ENCODE data around the gene RTEL1.

Gene RTEL1

DNA sequence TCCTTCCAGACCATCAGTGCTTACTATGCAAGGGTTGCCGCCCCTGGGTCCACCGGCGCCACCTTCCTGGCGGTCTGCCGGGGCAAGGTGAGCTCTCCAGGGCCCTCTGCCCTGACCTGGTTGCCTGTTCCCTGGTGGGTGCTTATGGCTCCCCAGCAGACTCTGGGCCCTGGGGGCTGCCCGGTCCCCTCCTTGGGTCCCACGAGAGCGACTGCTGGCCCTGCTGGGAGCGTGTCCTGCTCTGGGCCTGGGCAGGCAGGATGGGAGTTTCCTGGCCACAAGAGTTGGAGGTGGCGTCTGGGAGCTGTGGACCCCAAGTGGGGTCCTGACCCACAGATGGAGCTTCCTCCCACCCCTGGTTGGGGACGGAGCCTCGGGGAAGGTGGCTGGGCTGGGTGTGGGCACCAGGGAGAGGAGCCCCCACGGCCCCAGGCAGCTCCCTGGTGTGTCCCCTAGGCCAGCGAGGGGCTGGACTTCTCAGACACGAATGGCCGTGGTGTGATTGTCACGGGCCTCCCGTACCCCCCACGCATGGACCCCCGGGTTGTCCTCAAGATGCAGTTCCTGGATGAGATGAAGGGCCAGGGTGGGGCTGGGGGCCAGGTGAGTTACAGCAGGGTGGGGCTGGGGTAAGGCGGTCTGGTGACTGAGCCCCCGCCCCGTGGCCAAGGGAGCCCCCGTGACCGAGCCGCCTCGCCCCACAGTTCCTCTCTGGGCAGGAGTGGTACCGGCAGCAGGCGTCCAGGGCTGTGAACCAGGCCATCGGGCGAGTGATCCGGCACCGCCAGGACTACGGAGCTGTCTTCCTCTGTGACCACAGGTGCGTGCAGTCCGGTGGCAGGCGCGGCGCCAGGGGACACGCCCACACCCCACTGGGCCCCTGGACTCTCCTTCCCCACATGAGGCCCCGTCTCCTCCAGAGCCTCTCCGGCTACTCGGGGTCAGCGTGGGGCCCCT, 31.2 kb downstream of the RTEL1 start:
- DNase-seq (ENCODE audit: low spot score): no peak

DNA sequence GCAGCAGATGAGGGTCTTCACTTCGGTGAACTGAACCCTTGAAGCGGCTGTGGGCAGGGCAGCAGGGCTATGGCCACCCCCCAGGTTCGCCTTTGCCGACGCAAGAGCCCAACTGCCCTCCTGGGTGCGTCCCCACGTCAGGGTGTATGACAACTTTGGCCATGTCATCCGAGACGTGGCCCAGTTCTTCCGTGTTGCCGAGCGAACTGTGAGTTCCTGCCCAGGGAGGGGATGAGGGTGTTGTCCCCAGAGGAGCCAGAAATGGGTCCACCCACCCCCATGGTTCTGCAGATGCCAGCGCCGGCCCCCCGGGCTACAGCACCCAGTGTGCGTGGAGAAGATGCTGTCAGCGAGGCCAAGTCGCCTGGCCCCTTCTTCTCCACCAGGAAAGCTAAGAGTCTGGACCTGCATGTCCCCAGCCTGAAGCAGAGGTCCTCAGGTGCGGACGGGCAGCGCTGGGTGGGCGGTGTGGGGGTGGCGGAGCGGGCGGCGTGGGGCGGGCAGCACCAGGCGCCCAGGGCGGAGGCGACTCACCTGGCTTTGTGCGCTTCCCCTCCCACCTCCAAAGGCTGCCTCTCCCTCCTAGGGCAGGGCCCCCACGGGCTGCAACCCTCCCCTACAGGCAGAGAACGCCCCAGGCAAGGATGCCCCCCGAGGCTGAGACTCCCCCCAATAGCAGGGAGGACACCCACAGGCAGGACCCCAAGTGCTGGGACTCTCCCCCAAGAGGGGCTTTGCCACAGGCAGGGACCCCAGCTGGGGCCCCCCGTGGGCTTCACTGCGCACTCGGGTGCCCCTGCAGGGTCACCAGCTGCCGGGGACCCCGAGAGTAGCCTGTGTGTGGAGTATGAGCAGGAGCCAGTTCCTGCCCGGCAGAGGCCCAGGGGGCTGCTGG, 32.1 kb downstream of the RTEL1 start:
- no peak for DNase-seq (ENCODE audit: low spot score)

GRCh38 chr20:63690898-63691710, 33.0 kb downstream of the RTEL1 start:
- DNase-seq (ENCODE audit: low spot score): no peak

DNA sequence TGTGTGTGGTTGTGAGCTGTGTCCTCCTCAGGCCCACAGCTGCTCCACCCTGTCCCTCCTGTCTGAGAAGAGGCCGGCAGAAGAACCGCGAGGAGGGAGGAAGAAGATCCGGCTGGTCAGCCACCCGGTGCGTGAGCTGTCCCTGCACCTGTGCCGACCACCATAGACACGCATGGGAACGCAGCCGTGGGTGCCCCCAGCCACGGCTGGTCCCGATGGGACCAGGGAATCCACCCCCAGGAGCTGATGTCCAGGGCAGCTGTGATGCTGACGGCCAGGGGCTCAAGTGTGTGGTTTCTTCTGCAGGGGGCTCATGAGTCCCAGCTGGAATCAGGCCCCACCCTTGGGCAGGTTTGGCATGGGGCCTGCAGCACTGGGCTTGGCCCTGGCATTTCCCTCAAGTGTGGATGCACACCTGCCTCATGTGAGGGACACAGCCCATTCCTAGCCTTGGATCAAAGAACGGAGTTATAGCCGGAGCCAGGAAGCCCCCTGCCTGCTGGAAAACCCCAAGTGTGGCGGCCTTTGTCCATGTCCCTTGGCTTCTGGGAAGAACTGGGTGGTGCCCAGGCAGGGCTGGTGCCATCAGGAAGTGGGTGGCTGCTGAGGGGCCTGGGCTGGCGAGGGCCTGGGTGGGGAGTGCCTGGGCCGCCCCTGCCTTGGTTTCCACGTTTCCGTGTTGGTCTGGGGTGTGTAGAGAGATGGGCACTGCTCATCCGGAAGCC, 33.8 kb downstream of the RTEL1 start:
- DNase-seq (ENCODE audit: low spot score): no peak

DNA sequence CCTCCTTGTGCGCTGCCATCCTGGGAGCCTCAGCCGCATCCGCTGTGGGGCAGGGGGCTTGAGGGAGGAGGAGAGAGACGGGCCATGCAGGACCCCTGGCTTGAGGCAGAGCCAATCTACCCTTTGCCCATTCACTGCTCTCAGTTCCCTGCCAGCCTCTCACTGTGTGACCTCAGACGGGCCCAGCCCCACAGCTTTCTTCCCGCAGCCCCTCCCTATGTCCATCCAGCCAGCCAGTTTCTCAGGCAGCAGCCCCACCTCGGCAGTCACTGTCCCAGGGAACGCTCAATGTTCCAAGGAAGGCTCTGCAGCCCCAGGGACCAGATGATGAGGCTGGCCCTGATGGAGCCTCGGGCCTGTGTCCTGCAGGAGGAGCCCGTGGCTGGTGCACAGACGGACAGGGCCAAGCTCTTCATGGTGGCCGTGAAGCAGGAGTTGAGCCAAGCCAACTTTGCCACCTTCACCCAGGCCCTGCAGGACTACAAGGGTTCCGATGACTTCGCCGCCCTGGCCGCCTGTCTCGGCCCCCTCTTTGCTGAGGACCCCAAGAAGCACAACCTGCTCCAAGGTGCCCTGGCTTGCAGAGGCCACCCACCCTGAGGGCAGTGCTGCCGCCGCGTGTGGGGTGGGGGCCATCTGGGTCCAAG, 34.4 kb downstream of the RTEL1 start:
- DNase-seq (ENCODE audit: low spot score): no peak

DNA sequence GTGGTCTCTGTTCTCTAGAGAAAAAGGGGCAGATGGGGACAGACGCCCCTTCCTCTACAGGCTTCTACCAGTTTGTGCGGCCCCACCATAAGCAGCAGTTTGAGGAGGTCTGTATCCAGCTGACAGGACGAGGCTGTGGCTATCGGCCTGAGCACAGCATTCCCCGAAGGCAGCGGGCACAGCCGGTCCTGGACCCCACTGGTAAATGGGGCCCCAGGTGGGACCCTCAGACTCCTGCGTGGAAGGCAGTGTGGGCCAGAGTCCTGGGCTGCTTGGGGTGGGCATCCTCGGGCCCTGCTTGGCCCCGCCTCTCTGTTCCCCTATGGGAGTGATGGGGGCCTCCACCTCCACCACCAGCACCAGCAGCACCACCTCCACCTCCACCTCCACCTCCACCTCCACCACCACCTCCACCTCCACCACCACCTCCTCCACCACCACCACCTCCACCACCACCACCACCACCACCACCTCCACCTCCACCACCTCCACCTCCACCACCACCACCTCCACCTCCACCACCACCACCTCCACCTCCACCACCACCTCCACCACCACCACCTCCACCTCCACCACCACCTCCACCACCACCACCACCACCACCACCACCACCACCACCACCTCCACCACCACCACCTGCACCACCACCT, 35.1 kb downstream of the RTEL1 start:
- DNase-seq (ENCODE audit: low spot score): no peak

- no peak for DNase-seq (ENCODE audit: low spot score)
Measured at GRCh38 chr20:63693733-63694583, 35.8 kb downstream of the RTEL1 start.

- DNase-seq (ENCODE audit: low spot score): no peak
Measured at GRCh38 chr20:63694584-63695423, 36.7 kb downstream of the RTEL1 start.

GRCh38 chr20:63695424-63696305, 37.6 kb downstream of the RTEL1 start:
- no peak for DNase-seq (ENCODE audit: low spot score)

DNA sequence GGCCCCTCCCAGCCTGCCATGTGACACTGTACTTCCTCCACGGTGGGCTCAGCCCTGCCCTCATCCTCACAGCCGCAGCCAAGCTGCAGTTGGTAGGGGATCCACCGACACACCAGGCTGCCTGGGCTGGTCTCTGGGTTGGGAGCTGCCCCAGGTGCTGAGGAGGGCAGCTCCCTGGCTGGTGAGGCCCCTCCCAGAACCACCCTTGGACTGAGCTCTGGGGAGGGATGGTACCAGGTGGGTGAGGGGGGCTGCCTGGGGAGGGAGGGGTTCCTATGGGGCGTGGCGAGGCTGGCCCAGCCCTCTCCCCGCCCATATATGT, 38.2 kb downstream of the RTEL1 start:
- DNase-seq (ENCODE audit: low spot score): no peak

- DNase-seq (ENCODE audit: low spot score): no peak
Measured at GRCh38 chr20:63696628-63697356, 38.7 kb downstream of the RTEL1 start, which contains the start of gene TNFRSF6B. TSS of gene TNFRSF6B (plus strand) at chr20:63696652. CDS start at chr20:63696768, 116 bp downstream.

DNA sequence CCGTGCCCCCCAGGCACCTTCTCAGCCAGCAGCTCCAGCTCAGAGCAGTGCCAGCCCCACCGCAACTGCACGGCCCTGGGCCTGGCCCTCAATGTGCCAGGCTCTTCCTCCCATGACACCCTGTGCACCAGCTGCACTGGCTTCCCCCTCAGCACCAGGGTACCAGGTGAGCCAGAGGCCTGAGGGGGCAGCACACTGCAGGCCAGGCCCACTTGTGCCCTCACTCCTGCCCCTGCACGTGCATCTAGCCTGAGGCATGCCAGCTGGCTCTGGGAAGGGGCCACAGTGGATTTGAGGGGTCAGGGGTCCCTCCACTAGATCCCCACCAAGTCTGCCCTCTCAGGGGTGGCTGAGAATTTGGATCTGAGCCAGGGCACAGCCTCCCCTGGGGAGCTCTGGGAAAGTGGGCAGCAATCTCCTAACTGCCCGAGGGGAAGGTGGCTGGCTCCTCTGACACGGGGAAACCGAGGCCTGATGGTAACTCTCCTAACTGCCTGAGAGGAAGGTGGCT, 39.3 kb downstream of the RTEL1 start:
- no peak for DNase-seq (ENCODE audit: low spot score)

DNA sequence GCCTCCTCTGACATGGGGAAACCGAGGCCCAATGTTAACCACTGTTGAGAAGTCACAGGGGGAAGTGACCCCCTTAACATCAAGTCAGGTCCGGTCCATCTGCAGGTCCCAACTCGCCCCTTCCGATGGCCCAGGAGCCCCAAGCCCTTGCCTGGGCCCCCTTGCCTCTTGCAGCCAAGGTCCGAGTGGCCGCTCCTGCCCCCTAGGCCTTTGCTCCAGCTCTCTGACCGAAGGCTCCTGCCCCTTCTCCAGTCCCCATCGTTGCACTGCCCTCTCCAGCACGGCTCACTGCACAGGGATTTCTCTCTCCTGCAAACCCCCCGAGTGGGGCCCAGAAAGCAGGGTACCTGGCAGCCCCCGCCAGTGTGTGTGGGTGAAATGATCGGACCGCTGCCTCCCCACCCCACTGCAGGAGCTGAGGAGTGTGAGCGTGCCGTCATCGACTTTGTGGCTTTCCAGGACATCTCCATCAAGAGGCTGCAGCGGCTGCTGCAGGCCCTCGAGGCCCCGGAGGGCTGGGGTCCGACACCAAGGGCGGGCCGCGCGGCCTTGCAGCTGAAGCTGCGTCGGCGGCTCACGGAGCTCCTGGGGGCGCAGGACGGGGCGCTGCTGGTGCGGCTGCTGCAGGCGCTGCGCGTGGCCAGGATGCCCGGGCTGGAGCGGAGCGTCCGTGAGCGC, 39.9 kb downstream of the RTEL1 start:
- DNase-seq (ENCODE audit: low spot score): no peak

GRCh38 chr20:63698739-63699465, 40.8 kb downstream of the RTEL1 start:
- peak; percentile 38 for DNase-seq (ENCODE audit: low spot score)

Measured in activated CD4-positive, alpha-beta T cell treated with anti-CD3 and anti-CD28 coated beads, Interleukin-2, Interleukin-4, amounts not matched to agents 100 ng/mL and 50 ng/mL, durations not matched to agents 16 hours and 8 hours (primary cell).